ENCODE measurements around the gene TBC1D24. TPM values are rescaled to one million over a fixed set of nuclear protein-coding genes. Genes with fewer than 3 reads are reported as not detected.

The TBC1D24 gene
- total RNA-seq, 1 donor from 2014 or later = 15.4 TPM

GRCh38 chr16:2482708-2483534, 8.0 kb downstream of the TBC1D24 start:
- H3K27ac Mint-ChIP-seq (ENCODE audit: unreplicated experiment) = peak overlapping the region; percentile 71
- no peak for DNase-seq (ENCODE audit: extremely low spot score, unreplicated experiment)
- no peak for TF ChIP-seq CTCF (IDR thresholded peaks at IDR 0.05)
- no peak overlapping the region for H3K4me3 Mint-ChIP-seq (ENCODE audit: unreplicated experiment)
- H3K9me3 Mint-ChIP-seq (ENCODE audit: unreplicated experiment) = no peaks in the 10 kb centered on the region
- peaks cover 27% of the 10 kb centered on the region for H3K4me1 Mint-ChIP-seq (ENCODE audit: unreplicated experiment)
- no peaks in the 10 kb centered on the region for H3K27me3 Mint-ChIP-seq (ENCODE audit: unreplicated experiment)
- no peaks in the 10 kb centered on the region for H3K36me3 Mint-ChIP-seq (ENCODE audit: unreplicated experiment)

GRCh38 chr16:2483939-2484897, 9.3 kb downstream of the TBC1D24 start:
- H3K27me3 Mint-ChIP-seq (ENCODE audit: unreplicated experiment) = no peaks in the 10 kb centered on the region
- H3K27ac Mint-ChIP-seq (ENCODE audit: unreplicated experiment) = no peak overlapping the region
- H3K4me3 Mint-ChIP-seq (ENCODE audit: unreplicated experiment) = no peak overlapping the region
- H3K9me3 Mint-ChIP-seq (ENCODE audit: unreplicated experiment) = no peaks in the 10 kb centered on the region
- peaks cover 23% of the 10 kb centered on the region for H3K4me1 Mint-ChIP-seq (ENCODE audit: unreplicated experiment)
- no peak for DNase-seq (ENCODE audit: extremely low spot score, unreplicated experiment)
- no peaks in the 10 kb centered on the region for H3K36me3 Mint-ChIP-seq (ENCODE audit: unreplicated experiment)
- TF ChIP-seq CTCF (IDR thresholded peaks at IDR 0.05) = no peak

- Mint-ChIP-seq H3K4me1 (ENCODE audit: unreplicated experiment) (peaks cover 23% of the 10 kb centered on the region), H3K27me3 (ENCODE audit: unreplicated experiment) (no peaks in the 10 kb centered on the region), H3K9me3 (ENCODE audit: unreplicated experiment) (no peaks in the 10 kb centered on the region), H3K36me3 (ENCODE audit: unreplicated experiment) (no peaks in the 10 kb centered on the region), H3K27ac (ENCODE audit: unreplicated experiment) (no peak overlapping the region), H3K4me3 (ENCODE audit: unreplicated experiment) (no peak overlapping the region)
- no peak for TF ChIP-seq CTCF (IDR thresholded peaks at IDR 0.05)
- no peak for DNase-seq (ENCODE audit: extremely low spot score, unreplicated experiment)
These were observed 10.1 kb downstream of the TBC1D24 start for GRCh38 chr16:2484898-2485508.

- no peak overlapping the region for H3K27ac Mint-ChIP-seq (ENCODE audit: unreplicated experiment)
- DNase-seq (ENCODE audit: extremely low spot score, unreplicated experiment) = no peak
- TF ChIP-seq CTCF (IDR thresholded peaks at IDR 0.05) = no peak
- no peaks in the 10 kb centered on the region for H3K36me3 Mint-ChIP-seq (ENCODE audit: unreplicated experiment)
- H3K27me3 Mint-ChIP-seq (ENCODE audit: unreplicated experiment) = no peaks in the 10 kb centered on the region
- no peak overlapping the region for H3K4me3 Mint-ChIP-seq (ENCODE audit: unreplicated experiment)
- peaks cover 23% of the 10 kb centered on the region for H3K4me1 Mint-ChIP-seq (ENCODE audit: unreplicated experiment)
- H3K9me3 Mint-ChIP-seq (ENCODE audit: unreplicated experiment) = no peaks in the 10 kb centered on the region
These were observed 11.0 kb downstream of the TBC1D24 start for GRCh38 chr16:2485811-2486507.

Data from osteocyte (in vitro differentiated cells).